HG02885 (cell line): ENCODE data around the gene ATAD5.
"Not testable (repeated sequence)": the region's sequence is repeated elsewhere in the genome, so short reads cannot be mapped to it uniquely, and the experiment has no call there.

Source experiments
- ATAC-seq: cut with Tn5 transposase; IDR thresholded peaks from one replicate; pipeline ENCODE4 v1.9.1; 2021; ENCODE audit warnings: mild to moderate bottlenecking; ENCODE audit not compliant: unreplicated experiment, poor library complexity

Gene ATAD5

DNA sequence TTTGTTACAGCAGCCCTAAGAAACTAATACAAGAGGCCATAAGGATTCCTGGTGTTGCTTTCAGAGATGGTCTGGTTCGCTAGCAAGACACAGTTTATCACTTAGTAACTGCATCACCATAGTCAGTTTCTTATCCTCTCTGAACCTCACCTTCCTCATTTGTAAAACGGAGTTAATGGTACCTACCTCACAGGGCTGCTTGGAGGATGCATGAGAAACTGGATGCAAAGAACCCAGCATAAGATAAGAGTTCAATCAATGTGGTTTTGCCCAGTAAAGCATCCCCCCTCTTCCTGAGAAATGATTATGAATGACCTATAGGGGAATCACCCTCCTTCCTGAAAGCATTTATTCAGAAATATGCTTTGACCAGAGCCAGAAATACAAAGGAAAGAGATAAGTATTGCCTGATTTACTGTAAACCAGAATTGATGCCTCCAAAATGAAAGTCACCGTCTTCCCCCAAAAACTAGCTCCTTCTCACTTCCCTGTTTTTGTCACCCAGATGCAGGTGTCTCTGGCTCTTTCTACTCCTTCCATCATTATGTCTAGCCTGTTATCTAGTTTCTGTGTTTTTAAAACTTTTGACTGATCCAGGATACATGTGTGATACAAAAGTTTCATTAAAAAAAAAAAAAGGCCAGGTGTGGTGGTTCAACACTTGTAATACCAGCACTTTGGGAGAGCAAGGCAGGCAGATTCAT lies 77.1 kb downstream of the ATAD5 start:
- no peak for ATAC-seq

DNA sequence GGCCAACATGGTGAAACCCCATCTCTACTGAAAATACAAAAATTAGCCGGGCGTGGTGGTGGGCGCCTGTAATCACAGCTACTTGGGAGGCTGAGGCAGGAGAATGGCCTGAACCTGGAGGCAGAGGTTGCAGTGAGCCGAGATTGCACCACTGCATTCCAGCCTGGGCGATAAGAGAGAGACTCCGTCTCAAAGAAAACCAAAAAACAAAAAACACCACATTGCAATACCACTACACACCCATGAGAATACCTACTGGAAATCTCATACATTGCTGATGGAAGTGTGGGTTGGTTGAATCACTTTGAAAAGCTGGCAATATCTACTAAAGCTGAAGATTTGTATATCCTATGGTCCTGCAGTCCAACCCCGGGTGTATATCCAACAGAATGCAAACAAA lies 78.4 kb downstream of the ATAD5 start:
- not testable (repeated sequence) for ATAC-seq

DNA sequence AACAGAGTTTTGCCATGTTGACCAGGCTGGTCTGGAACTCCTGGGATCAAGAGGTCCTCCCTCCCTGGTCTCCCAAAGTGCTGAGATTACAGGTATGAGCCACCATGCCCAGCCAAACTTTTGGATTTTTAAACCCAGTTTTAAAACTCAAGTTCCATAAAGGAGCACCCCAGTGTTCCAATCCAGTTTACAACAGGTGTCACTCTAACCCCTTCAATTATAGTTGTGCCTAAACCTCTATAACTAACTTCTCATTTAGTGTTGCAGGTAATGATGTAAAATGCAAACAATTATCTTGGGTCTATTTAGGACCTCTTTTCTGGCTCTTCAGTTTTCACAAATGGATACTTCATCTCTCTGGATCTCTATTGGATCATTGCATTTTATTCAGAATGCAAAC lies 82.2 kb downstream of the ATAD5 start:
- no peak for ATAC-seq

DNA sequence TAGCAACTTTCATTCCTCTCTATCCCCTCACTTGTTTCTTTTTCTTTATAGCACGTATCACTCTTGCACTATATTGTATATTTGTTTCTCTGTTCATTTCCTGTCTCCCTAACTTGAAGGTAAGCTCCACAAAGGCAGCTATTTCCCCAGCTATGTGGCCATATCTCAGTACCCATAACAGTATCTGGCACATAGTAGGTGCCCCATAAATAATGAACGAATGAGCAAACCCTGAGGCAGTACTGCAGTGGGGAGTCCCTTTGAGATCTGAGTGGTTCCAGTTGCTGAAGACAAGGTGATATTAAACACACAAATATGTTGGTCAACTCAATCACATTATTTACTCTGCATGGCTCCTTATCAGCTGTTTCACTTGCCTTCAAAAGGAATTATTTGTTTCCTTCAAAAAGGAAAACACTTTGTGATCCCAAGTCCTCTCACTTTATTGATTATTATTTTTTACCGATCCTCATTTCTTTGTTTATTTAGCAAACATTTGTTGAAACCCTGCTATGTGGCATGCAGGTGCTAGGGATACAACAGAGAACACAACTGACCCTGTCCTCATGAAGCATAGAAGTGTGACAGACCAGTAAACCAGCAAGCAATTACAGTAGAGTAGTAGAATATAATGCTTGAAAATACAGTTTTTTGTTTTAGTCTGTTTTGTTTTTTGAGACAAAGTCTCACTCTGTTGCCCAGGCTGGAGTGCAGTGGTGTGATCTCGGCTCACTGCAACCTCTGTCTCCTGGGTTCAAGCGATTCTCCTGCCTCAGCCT lies 84.3 kb downstream of the ATAD5 start:
- ATAC-seq = no peak

DNA sequence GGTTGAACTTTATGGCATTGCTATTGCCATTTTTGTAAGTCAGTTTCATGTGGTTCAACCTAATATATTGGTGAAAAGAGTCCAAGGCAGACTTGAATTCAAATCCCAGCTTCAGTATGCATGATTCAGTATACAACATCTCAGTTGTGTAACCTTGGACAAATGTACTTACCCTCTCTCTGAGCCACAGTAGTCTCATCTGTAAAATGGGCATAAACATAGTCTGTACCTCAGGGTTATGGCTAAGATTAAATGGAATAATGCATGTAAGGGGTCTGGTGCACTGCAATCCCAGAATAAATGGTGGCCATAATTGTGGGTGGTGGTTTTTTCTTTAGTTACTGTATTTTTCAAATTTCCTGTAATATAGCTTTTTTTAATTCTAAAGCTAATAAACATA lies 85.3 kb downstream of the ATAD5 start:
- ATAC-seq = no peak

DNA sequence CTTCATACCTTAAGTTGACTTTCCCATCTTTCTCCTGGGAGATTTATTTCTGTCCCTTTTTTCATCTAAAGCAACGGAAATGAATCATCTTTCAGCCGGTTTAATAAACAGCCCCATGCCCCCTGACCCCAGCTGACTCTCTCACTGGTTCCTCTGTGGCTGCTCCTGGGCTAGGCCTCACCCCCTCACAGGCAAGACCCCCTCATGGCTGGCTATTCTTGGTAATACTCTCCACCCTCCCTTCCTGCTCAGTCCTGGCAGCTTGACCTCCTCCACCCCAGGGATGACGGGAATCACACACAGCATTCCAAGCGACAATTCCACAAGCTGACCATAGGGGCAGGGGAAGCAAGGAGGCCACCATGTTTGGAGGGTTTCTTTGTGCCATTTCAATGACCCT lies 88.5 kb downstream of the ATAD5 start:
- ATAC-seq = no peak

DNA sequence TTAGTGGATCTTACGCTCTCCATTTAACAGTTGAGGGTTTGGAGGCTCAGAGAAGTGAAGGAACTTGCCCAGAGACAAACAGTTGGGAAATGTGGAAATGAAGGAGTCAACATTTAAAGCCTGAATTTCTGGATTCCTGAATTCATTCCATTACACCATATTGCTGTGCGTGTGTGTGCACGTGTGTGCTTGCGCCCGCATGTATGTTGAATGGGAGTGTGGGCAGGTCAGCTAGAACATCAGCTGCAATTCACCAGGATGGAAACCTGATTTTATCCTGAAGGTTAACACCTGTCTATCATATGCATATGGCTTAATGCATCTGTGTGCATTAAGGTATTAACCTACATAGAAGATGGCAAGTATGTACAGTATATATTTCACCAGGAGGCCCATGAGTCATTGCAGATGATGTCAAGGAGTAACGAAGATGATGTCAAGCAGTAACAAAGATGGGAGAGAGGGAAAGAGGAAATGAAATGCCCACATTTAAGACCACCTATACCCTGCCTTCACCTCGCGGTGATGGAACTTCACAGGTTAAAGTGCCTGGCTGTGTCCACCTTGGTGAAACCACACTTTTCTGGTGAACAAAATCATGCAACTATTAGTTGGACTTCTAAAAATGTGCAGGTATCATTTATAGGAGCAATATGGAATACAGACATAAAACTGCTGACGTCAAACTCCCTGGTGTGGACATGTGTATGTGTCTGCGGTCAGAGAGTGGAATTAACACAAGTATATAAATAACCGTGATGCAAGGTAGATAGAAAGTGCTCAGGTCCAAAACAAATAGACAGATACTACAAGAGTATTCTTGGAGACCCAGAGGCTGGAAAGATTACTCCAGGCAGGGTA lies 89.1 kb downstream of the ATAD5 start:
- ATAC-seq = no peak

DNA sequence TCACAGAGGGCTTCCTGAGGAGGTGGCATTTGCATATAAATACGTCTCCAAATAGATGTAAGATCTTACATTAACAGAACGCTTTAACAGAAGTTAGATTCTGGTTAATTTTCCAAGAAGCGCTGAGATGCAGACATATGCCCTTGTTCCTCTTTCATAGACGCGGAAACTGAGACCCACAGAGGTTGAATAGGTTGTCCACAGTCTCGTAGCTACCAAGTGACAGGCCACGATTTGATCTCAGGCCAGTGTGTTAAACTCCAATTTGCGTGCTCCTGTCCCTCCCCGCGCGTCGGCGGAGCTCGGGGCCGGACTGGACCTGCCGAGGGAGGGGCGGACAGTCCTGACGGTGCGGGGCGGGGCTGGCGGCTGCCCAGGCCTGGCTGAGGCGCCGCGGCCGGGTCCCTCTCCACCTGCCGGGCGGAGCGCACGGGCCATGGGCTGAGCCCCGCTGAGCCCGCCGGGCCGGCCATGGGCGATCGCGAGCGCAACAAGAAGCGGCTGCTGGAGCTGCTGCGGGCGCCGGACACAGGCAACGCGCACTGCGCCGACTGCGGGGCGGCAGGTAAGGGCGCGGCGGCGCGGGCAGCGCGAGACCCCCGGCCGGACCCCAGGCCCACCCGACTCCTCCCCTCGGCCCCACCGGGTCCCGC lies 89.9 kb downstream of the ATAD5 start, which contains the start of gene ADAP2:
ADAP2 (plus strand) TSS at position 402 of the 653 bp plus-strand sequence; CDS start at position 472, 70 bp downstream.
- ATAC-seq = peak; percentile 54

DNA sequence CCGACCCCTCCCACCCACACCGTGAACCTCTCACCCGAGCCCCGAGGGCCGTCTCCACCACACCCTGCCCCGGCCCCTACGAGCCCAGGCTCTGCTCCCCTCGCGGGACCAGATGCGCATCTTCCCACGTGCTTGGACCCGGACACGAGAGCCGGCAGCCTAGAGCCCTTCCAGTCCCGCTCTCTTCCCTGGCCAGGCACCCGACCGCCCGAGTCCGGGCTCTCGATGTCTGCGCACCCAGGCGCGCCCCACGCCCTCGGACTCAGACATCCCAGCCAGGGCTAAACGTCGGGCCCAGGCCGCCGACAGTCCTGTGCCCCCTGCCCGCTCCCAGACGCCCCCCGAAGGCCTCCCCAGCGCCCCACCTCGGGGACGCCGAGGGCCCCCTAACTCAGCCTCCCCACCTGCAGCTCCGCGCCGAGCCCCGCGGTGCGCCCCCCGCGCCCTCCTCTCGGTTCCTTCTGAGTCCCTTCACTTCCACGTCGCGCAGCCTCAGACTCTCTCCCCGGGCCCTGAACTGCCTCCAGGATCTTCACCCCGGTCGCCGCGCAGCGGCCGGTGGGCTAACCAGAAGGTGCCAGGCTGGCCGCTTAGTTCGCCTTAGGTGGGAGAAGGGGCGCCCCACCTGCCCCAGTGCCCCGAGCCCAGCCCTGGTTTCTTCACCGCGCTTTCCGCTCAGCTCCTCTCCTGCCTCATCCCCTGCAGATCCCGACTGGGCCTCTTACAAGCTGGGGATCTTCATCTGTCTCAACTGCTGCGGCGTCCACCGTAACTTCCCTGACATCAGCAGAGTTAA lies 90.7 kb downstream of the ATAD5 start:
- no peak for ATAC-seq

DNA sequence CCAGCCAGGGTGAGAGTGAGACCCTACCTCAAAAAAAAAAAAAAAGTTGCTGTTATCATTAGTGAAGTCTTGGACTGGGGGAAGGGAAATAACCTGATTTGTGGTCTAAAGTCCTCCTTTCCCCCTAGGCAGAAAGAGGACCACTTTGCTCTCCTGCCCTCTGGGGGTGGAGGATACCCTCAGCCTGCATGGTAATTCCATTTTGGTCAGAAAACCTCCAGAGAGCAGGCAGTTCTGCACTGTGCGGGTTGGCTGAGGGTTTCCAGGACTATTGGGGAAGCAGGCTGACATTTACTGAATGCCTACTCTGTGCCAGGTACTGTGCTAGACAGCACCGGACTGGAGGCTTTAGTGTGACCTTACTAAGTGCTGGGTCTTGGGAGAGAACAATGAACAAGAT lies 92.6 kb downstream of the ATAD5 start:
- no peak for ATAC-seq

DNA sequence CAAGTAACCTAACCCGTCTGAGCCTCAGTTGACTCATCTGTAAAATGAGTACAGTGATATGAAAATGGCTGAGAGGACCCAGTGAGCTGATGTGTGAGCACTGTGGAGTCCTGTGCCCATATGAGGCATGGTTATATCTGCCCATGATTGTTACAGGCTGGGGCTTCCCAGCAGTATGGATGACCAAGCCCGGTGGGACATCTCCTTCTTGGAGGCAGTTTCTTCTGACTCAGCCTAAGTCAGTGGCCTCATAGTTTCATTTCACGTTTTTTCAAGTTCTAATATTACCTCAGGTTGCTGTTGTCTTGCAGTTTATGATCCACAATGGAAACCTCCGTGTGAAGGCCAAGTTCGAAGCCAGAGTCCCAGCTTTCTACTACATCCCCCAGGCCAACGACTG lies 94.8 kb downstream of the ATAD5 start:
- ATAC-seq = no peak

DNA sequence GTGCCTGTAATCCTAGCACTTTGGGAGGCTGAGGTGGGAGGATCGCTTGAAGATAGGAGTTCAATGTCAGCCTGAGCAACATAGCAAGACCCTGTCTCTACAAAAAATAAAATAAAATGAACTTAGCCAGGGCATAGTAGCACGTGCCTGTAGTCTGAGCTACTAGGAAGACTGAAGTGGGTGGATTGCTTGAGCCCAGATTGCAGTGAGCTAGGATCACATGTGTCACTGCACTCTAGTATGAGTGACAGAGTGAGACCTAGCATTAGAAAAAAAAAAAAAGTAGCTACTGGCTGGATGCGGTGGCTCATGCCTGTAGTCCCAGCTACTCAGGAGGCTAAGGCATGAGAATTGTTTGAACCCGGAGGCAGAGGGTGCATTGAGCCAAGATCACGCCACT lies 96.0 kb downstream of the ATAD5 start:
- ATAC-seq = no peak

DNA sequence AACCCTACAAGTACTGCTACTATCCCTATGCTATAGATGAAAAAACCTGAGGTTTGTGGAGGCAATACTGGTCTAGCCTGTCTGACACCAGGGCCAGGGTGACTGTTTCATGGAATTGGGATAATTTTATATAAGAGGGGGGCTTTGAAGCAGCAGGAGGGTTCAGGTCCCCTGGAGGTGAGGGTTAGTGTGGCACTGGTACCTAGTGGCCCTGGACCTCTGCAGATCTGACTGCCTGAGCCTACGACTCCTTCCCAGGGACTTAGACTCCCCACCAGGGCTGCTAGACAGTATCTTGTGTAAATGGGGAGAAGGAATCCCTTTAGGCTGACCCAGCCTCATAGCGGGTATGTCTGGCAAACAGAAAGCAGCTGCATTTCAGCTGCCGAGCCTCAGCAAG lies 96.8 kb downstream of the ATAD5 start:
- no peak for ATAC-seq

DNA sequence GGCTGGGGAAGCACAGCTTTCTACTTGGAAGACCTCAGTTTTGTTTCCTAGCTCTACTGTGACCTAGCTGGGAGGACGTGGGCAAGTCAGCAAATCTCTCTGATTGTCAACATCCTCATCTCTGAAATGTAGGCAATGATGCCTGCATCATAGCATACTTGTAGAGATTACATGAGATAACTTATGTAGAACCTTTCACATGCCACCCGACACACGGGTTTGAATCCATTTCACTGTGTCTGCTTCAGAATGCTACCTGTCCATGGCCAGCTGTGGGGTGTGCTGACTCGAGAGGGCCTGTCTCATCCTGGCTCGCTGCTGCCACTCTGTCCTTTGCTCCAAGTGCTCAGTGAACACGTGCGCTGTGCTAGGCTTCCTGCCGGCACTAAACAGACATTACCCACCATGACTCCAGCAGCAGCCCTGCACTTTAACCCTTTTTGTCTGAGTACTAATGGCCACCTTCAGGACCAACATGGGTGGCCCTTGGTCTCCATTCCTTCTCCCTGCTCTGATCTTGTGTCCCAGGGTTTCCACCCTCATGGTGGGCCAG lies 97.4 kb downstream of the ATAD5 start:
- no peak for ATAC-seq

DNA sequence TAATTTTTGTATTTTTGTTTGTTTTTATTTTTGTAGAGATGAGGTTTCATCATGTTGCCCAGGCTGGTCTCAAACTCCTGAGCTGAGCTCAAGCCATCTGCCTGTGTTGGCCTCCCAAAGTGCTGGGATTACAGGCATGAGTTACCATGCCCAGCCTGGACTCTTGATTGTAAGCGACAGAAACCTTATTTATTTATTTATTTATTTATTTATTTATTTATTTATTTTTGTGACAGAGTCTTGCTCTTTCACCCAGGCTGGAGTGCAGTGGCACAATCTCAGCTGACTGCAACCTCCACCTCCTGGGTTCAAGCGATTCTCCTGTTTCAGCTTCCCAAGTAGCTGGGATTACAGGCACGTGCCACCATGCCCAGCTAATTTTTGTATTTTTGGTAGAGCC lies 98.1 kb downstream of the ATAD5 start:
- not testable (repeated sequence) for ATAC-seq

DNA sequence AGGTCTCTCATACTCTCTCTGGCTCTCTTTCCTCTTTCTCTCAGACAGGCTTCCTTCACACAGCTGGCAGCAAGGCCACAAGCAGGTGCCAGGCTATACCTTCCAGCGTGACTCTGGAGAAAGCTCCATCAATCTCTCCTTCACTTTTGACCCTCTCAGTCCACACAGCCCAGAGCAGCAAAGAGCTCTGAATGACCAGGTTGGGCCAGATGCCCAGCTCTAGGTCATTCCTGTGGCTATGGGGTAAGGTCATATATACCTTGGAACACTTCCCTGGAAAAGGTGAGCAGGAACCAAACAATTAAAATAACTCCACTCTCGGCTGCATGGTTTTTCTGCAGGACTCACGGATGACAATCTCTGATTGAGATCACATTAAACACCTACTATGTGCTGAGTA lies 98.7 kb downstream of the ATAD5 start:
- no peak for ATAC-seq

DNA sequence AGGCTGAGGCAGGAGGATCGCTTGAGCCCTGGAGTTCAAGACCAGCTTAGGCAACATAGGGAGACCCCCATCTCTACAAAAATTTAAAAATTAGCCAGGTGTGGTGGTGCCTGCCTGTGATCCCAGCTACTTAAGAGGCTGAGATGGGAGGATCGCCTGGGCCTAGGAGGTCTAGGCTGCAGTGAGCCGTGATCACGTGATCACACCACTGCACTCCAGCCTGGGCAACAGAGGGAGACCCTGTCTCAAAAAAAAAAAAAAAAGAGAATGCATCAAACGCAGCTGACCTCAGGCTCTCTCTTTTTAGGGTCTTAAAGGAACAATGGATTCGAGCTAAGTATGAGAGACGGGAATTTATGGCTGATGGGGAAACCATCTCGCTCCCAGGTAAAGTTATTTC lies 99.8 kb downstream of the ATAD5 start:
- not testable (repeated sequence) for ATAC-seq

DNA sequence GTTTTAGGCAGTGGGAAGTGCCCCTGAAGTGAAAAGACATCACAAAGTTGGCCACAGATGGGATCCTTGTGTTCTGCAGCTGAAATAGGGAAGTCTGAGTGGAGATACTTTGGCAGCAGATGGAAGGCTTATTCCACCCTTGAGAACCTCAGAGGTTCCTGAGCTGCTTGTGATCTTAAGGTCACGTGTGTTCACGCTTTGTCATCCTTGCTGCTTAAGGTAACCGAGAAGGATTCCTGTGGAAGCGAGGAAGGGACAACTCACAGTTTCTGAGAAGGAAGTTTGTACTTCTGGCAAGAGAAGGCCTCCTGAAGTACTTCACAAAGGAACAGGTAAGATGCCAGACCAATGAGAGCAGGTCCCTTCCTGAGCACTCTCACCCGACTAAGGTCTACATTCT lies 102.2 kb downstream of the ATAD5 start:
- ATAC-seq = no peak

DNA sequence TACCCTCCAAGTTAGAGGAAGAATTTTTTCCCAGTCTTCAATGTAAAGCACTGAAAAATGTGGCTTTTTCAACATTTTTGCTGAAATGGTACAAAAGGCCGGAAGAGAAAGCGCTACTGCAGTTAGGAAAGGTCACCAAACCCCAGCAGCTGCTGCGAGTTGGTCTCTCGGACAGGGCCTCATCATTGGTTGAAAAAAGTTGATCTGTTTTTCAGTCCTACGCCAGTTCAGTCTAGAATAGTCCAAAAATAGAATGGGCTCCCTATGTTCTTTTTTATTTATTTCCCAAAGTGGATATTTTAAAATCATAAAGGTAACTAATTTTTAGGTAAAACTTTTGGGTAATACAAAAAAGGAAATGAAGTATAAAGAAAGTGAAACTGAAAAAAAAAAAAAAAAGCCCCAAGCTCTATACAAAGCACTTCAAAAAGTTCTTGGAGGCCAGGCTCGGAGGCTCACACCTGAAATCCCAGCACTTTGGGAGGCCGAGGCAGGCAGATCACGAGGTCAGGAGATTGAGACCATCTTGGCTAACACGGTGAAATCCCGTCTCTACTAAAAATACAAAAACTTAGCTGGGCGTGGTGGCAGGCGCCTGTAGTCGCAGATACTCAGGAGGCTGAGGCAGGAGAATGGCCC lies 107.4 kb downstream of the ATAD5 start:
- ATAC-seq = no peak
